Upper lobe of left lung (tissue), 6 donors: ENCODE results near the gene MTIF3. TPM values are rescaled to one million over a fixed set of nuclear protein-coding genes. Genes with fewer than 3 reads are reported as not detected.

Experiments used
- ATAC-seq, 2 donors: fragments of 200-7000 bp; cut with Tn5 transposase; one replicate each; pipeline ENCODE4 v1.9.1; 2022; ENCODE audit warnings: mild to moderate bottlenecking in 2 of 2, moderate library complexity in 2 of 2; ENCODE audit not compliant: low FRiP score in 2 of 2
- DNase-seq, 2 donors: peaks; one replicate each; pipeline ENCODE4 v3.0.0-alpha.2; 2019 to 2020
- H3K27ac ChIP-seq, 4 donors: fragments of 200-600 bp; sonication (generic); one replicate each; pipeline ENCODE4 v1.5.1; 2016 to 2019
- H3K27me3 ChIP-seq, 4 donors: fragments of 200-600 bp; sonication (generic); one replicate each; pipeline ENCODE4 v1.5.1; 2017 to 2019
- H3K36me3 ChIP-seq, 4 donors: fragments of 200-600 bp; sonication (generic); one replicate each; pipeline ENCODE4 v1.5.1; 2016 to 2019
- H3K4me1 ChIP-seq, 4 donors: fragments of 200-600 bp; sonication (generic); one replicate each; pipeline ENCODE4 v1.5.1; 2018 to 2019
- H3K4me3 ChIP-seq, 4 donors: fragments of 200-600 bp; sonication (generic); one replicate each; pipeline ENCODE4 v1.5.1; 2017 to 2019; ENCODE audit warnings: mild to moderate bottlenecking in 2 of 4, moderate library complexity in 1 of 4
- H3K9me3 ChIP-seq, 4 donors: fragments of 200-600 bp; sonication (generic); one replicate each; pipeline ENCODE4 v1.5.1; 2018 to 2019
- EP300 ChIP-seq, 4 donors: sonication (generic); formaldehyde crosslinking; IDR thresholded peaks; one replicate each; pipeline ENCODE4 v1.5.1; 2017; ENCODE audit warnings: antibody characterized with exemption in 4 of 4, control low read depth in 2 of 4
- POLR2A ChIP-seq, 4 donors: fragments of 450-650 bp; IDR thresholded peaks; one replicate each; pipeline ENCODE4 v1.5.1; 2016 to 2017; ENCODE audit warnings: antibody characterized with exemption in 4 of 4, mild to moderate bottlenecking in 2 of 4
- POLR2AphosphoS5 ChIP-seq, 2 donors: sonication (generic); formaldehyde crosslinking; IDR thresholded peaks; one replicate each; pipeline ENCODE4 v1.5.1; 2017; ENCODE audit warnings: antibody characterized with exemption in 2 of 2
- WGBS, 2 donors: methylation state at CpG; one replicate each; pipeline ENCODE4 v1.1.5; 2017 to 2018; 5-methylcytosine and 5-hydroxymethylcytosine counted together
- total RNA-seq, 6 donors: library from RNA; depleted of rRNA in 4 of 6; stranded (reverse); fragments of >200 nt in 4 of 6; gene quantifications; one replicate each; pipeline versions ENCODE4 v1.1.0 to v1.2.1, GENCODE V29; 2016 to 2021
- TF ChIP-seq, protein P1 (sequence below), 6 experiments: fragments of 450-650 bp in 4 of 6; fragments of 200-600 bp in 2 of 6; sonication (generic) in 2 of 6; IDR thresholded peaks; one replicate each; pipeline ENCODE4 v1.5.1; 2016 to 2019; ENCODE audit warnings: antibody characterized with exemption in 6 of 6
- donor health status: DM: no; HTN: no; CAD: no; lungs with moderate emphysema.
- donor health status: DM: no; HTN: yes; CAD: no; lungs with severe emphysema.

Gene MTIF3
- total RNA-seq, 6 donors from 2014 or later = 31.2 to 104 (median 38.8) TPM

DNA sequence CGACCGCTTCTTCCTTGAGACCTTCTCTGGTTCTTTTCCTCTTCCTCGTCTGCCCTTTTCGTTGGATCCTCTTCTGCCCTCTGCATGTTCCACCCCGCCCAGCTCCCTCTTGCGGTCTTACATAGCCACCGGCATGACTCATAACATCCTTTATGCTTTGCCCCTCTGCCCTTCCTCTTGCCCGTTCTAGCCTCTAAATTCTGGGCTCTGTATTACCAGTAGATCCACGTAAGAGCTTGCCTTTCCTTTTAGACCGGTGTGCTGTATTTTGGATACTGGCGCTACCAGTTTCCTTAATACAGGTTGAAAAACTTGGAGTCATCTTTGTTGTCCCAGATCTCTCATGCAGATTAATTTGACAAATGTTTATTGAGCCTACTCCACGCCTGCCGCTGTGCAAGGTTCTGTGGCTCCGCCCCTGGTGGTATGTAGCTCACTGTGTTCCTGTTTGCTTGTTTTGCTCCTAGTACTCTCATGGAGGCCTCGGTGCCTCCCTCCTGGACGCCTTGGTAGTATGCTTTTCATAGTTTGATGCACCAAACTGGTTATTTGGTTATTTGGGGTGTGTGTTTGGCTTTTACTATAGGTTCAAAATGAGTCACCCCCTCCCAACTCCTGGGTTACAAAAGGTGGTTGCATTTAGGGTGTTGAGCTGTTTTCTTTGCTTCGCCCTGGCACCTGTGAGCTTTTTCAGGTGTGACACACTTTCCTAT lies 24.3 kb downstream of the MTIF3 start:
- TF ChIP-seq, protein P1, sequence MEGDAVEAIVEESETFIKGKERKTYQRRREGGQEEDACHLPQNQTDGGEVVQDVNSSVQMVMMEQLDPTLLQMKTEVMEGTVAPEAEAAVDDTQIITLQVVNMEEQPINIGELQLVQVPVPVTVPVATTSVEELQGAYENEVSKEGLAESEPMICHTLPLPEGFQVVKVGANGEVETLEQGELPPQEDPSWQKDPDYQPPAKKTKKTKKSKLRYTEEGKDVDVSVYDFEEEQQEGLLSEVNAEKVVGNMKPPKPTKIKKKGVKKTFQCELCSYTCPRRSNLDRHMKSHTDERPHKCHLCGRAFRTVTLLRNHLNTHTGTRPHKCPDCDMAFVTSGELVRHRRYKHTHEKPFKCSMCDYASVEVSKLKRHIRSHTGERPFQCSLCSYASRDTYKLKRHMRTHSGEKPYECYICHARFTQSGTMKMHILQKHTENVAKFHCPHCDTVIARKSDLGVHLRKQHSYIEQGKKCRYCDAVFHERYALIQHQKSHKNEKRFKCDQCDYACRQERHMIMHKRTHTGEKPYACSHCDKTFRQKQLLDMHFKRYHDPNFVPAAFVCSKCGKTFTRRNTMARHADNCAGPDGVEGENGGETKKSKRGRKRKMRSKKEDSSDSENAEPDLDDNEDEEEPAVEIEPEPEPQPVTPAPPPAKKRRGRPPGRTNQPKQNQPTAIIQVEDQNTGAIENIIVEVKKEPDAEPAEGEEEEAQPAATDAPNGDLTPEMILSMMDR (IDR thresholded peaks at IDR 0.05) = peak in 5 of 6 experiments; percentile 33 to 60 (median 49)
- TF ChIP-seq POLR2A (IDR thresholded peaks at IDR 0.05) (peak in 1 of 4 donors; percentile 48), POLR2AphosphoS5 (IDR thresholded peaks at IDR 0.05) (peak; percentile 35 to 65), EP300 (IDR thresholded peaks at IDR 0.05) (no peak)
- WGBS, 2 donors = 19 to 28% methylated on average over 17 of the region's 17 CpGs
- Histone ChIP-seq H3K27me3 (no peaks in the 10 kb centered on the region), H3K27ac (peak overlapping the region; percentile 84 to 93 (median 88)), H3K36me3 (peaks cover 0 to 40% (median 19%) of the 10 kb centered on the region in 4 donors), H3K4me1 (peaks cover 32 to 52% (median 40%) of the 10 kb centered on the region in 4 donors), H3K4me3 (peak overlapping the region in 3 of 4 donors; percentile 56 to 87 (median 61)), H3K9me3 (no peaks in the 10 kb centered on the region)
- peak; percentile 83 to 88 for ATAC-seq
- DNase-seq = peak in 1 of 2 donors; percentile 90

GRCh38 chr13:27425158-27425917 lies 25.0 kb downstream of the MTIF3 start:
- WGBS, 2 donors = 40 to 41% methylated on average over 12 to 13 of the region's 13 CpGs
- Histone ChIP-seq H3K4me3 (peak overlapping the region; percentile 56 to 87 (median 68)), H3K27ac (peak overlapping the region; percentile 84 to 93 (median 88)), H3K36me3 (peaks cover 0 to 32% (median 12%) of the 10 kb centered on the region in 4 donors), H3K9me3 (no peaks in the 10 kb centered on the region), H3K4me1 (peaks cover 32 to 52% (median 40%) of the 10 kb centered on the region in 4 donors), H3K27me3 (no peaks in the 10 kb centered on the region)
- TF ChIP-seq, protein P1 (IDR thresholded peaks at IDR 0.05) = no peak
- no peak for TF ChIP-seq EP300 (IDR thresholded peaks at IDR 0.05)
- no peak for TF ChIP-seq POLR2AphosphoS5 (IDR thresholded peaks at IDR 0.05)
- TF ChIP-seq POLR2A (IDR thresholded peaks at IDR 0.05) = no peak
- ATAC-seq (peak in 1 of 2 donors; percentile 0), DNase-seq (no peak)

DNA sequence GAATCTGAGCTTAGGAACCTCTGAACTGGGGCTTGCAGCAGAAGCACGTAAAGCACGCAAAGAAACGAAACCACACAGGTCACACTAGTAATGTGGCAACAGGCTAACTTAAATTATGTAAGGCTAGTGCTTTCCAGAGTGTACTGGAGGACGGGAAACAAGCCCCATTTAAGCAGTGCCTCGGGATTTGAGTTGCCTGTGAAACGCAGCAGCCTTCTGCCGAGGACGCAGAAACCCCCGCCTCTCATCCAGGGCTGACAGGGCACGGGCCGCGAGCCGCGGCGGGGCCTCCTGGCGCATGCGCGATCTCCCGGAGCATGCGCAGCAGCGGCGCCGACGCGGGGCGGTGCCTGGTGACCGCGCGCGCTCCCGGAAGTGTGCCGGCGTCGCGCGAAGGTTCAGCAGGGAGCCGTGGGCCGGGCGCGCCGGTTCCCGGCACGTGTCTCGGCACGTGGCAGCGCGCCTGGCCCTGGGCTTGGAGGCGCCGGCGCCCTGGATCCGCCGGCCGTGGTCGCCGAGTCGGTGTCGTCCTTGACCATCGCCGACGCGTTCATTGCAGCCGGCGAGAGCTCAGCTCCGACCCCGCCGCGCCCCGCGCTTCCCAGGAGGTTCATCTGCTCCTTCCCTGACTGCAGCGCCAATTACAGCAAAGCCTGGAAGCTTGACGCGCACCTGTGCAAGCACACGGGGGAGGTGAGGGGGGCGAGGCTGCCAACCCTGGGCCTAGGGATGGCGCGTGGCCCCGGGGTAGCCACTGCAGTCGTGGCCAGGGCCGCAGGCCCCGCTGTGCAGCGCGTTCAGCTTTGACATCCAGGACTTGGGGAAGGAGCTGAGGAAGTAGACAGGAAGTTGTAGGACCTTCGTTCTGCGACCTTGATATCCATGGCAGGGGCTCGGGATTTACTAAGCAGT lies 25.9 kb downstream of the MTIF3 start, which contains the start of gene GTF3A:
GTF3A (plus strand) TSS at position 374 of the 912 bp plus-strand sequence.
- TF ChIP-seq, protein P1 (IDR thresholded peaks at IDR 0.05) = peak in 1 of 6 experiments; percentile 20
- TF ChIP-seq POLR2A (IDR thresholded peaks at IDR 0.05) (peak in 3 of 4 donors; percentile 78 to 94 (median 78)), POLR2AphosphoS5 (IDR thresholded peaks at IDR 0.05) (peak; percentile 78 to 86), EP300 (IDR thresholded peaks at IDR 0.05) (no peak)
- Histone ChIP-seq H3K9me3 (no peaks in the 10 kb centered on the region), H3K4me3 (peak within 1 kb of the TSS; percentile 56 to 87 (median 68)), H3K27me3 (no peaks in the 10 kb centered on the region), H3K27ac (peak within 1 kb of the TSS; percentile 84 to 93 (median 88)), H3K36me3 (peaks cover 0 to 24% (median 7%) of the 10 kb centered on the region in 4 donors), H3K4me1 (peaks cover 32 to 52% (median 40%) of the 10 kb centered on the region in 4 donors)
- ATAC-seq = peak; percentile 89 to 96
- peak; percentile 87 to 97 for DNase-seq
- WGBS, 2 donors = 0 to 1% methylated on average over 6 to 35 of the region's 85 CpGs

DNA sequence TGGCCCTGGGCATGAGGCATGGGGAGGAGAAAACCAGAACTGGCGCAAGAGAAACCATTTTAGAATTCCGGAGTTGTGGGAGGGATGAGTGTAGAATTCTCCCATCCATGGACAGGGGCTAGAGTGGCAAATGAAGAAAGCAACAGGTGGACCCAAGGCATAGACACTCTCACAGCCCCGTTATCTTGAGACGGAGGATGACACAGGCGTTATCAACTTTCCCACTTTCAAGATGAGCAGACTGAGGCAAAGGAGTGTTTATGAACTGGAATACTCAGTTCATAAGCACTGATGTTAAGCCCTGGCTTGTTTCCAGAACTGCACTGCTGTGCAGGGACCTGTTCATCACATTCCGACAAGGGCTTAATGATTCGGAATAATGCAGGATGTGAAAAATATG lies 27.0 kb downstream of the MTIF3 start:
- peaks cover 32 to 46% (median 38%) of the 10 kb centered on the region in 4 donors for H3K4me1 ChIP-seq
- H3K4me3 ChIP-seq = no peak overlapping the region
- no peak for DNase-seq
- H3K9me3 ChIP-seq = no peaks in the 10 kb centered on the region
- no peaks in the 10 kb centered on the region for H3K27me3 ChIP-seq
- H3K36me3 ChIP-seq = peaks cover 0 to 13% (median 4%) of the 10 kb centered on the region in 4 donors
- TF ChIP-seq POLR2A (IDR thresholded peaks at IDR 0.05) (no peak), EP300 (IDR thresholded peaks at IDR 0.05) (no peak), POLR2AphosphoS5 (IDR thresholded peaks at IDR 0.05) (no peak)
- TF ChIP-seq, protein P1 (IDR thresholded peaks at IDR 0.05) = no peak
- 83 to 85% methylated on average over 7 of the region's 7 CpGs for WGBS, 2 donors
- peak overlapping the region in 1 of 4 donors; percentile 85 for H3K27ac ChIP-seq
- no peak for ATAC-seq
